Aorta (tissue), 5 donors: ENCODE measurements around the gene ZBTB40. TPM values are rescaled to one million over a fixed set of nuclear protein-coding genes. Genes with fewer than 3 reads are reported as not detected.

Experiments
- ATAC-seq: fragments of 200-7000 bp; cut with Tn5 transposase; one replicate; pipeline ENCODE4 v1.9.1; 2022; ENCODE audit warnings: moderate library complexity; ENCODE audit not compliant: low FRiP score
- DNase-seq, 2 donors: peaks; one replicate each; pipeline ENCODE4 v3.0.0-alpha.2; 2020
- H3K27ac ChIP-seq, 2 donors: one replicate each; pipeline ENCODE4 v1.5.1; 2013; ENCODE audit warnings: low read length in 2 of 2, mild to moderate bottlenecking in 2 of 2, moderate library complexity in 2 of 2, control low read depth in 1 of 2, inconsistent platforms in 1 of 2, low read depth in 1 of 2
- H3K27me3 ChIP-seq, 2 donors: one replicate each; pipeline ENCODE4 v1.6.1; 2013; ENCODE audit warnings: control low read depth in 1 of 2, low read length in 1 of 2, mild to moderate bottlenecking in 1 of 2, moderate library complexity in 1 of 2; ENCODE audit not compliant: insufficient read depth in 2 of 2, control insufficient read depth in 1 of 2
- H3K36me3 ChIP-seq, 2 donors: one replicate each; pipeline ENCODE4 v1.6.1; 2013; ENCODE audit warnings: control low read depth in 1 of 2, low read length in 1 of 2, mild to moderate bottlenecking in 1 of 2; ENCODE audit not compliant: insufficient read depth in 2 of 2, control insufficient read depth in 1 of 2
- H3K4me1 ChIP-seq, 2 donors: one replicate each; pipeline ENCODE4 v1.6.1; 2013; ENCODE audit warnings: low read length in 2 of 2, control low read depth in 1 of 2, mild to moderate bottlenecking in 1 of 2, moderate library complexity in 1 of 2; ENCODE audit not compliant: insufficient read depth in 2 of 2, control insufficient read depth in 1 of 2
- H3K4me3 ChIP-seq, 2 donors: one replicate each; pipeline ENCODE4 v1.5.1; 2013; ENCODE audit warnings: low read length in 2 of 2, control low read depth in 1 of 2, mild to moderate bottlenecking in 1 of 2
- H3K9me3 ChIP-seq: one replicate; pipeline ENCODE4 v1.6.1; 2013; ENCODE audit warnings: mild to moderate bottlenecking, low read length; ENCODE audit not compliant: control insufficient read depth
- WGBS, 2 donors: extraction: QIAGEN DNeasy Blood & Tissue Kit; methylation state at CpG; one replicate each; pipeline ENCODE4 v1.1.7; 2013; 5-methylcytosine and 5-hydroxymethylcytosine counted together
- intact Hi-C, 2 donors: fragments of 100-400 bp; cut with DNase I; formaldehyde crosslinking; loops; one replicate each; pipeline versions ENCODE4 v1.14.2 to v1.15.0; 2022
- polyA plus RNA-seq, 2 donors: library from polyadenylated mRNA; stranded (reverse); fragments of 200-250 nt; gene quantifications; one replicate each; pipeline ENCODE4 v1.2.3, GENCODE V29; 2013
- total RNA-seq, 2 donors: library from RNA; stranded (reverse); fragmentation: NEBNext Ultra II Directional; extraction: Animal tissue kit (Norgen Biotek cat#: 25700); gene quantifications; one replicate each; pipeline ENCODE4 v1.2.1, GENCODE V29; 2021
- donor health status: healthy with polysubstance abuse.
- donor health status: Bipolar disorder and iron deficiency.
- donor health status: DM: no; HTN: no; CAD: no.
- donor health status: DM: no; HTN: no; CAD: no.
- donor health status: DM: yes; HTN: yes; CAD: no.

The ZBTB40 gene
- total and polyA plus RNA-seq, 4 donors, result 4.4 to 24.9 (median 20.2) TPM

- H3K36me3 ChIP-seq, result peaks cover 0 to 7% of the 10 kb centered on the region in 2 donors
- H3K4me3 ChIP-seq, result no peak overlapping the region
- ATAC-seq, result no peak
- no peak overlapping the region for H3K27ac ChIP-seq
- H3K27me3 ChIP-seq, result no peaks in the 10 kb centered on the region
- peaks cover 0 to 5% of the 10 kb centered on the region in 2 donors for H3K4me1 ChIP-seq
- 87 to 90% methylated on average over 10 of the region's 10 CpGs for WGBS, 2 donors
- DNase-seq, result no peak
- intact Hi-C loops, result no loop called here
- H3K9me3 ChIP-seq, result no peaks in the 10 kb centered on the region
Observed at GRCh38 chr1:22507587-22507986, 55.9 kb downstream of the ZBTB40 start.

GRCh38 chr1:22508329-22508728 is 56.7 kb downstream of the ZBTB40 start:
- no peaks in the 10 kb centered on the region for H3K9me3 ChIP-seq
- peaks cover 0 to 9% of the 10 kb centered on the region in 2 donors for H3K36me3 ChIP-seq
- ATAC-seq (no peak), DNase-seq (no peak)
- peak overlapping the region in 1 of 2 donors; percentile 6 for H3K27ac ChIP-seq
- 74 to 76% methylated on average over 5 of the region's 5 CpGs for WGBS, 2 donors
- intact Hi-C loops, result no loop called here
- H3K4me1 ChIP-seq, result peaks cover 0 to 5% of the 10 kb centered on the region in 2 donors
- H3K27me3 ChIP-seq, result no peaks in the 10 kb centered on the region
- no peak overlapping the region for H3K4me3 ChIP-seq

- no peak overlapping the region for H3K4me3 ChIP-seq
- peak overlapping the region in 1 of 2 donors; percentile 89 for H3K27ac ChIP-seq
- intact Hi-C loops, result no loop called here
- H3K36me3 ChIP-seq, result peaks cover 0 to 9% of the 10 kb centered on the region in 2 donors
- DNase-seq, result no peak
- 40 to 45% methylated on average over 3 of the region's 3 CpGs for WGBS, 2 donors
- ATAC-seq, result no peak
- no peaks in the 10 kb centered on the region for H3K27me3 ChIP-seq
- no peaks in the 10 kb centered on the region for H3K9me3 ChIP-seq
- peaks cover 0 to 5% of the 10 kb centered on the region in 2 donors for H3K4me1 ChIP-seq
Observed at GRCh38 chr1:22508991-22509390, 57.3 kb downstream of the ZBTB40 start.

- H3K4me3 ChIP-seq, result peak overlapping the region; percentile 82 to 89
- H3K36me3 ChIP-seq, result peaks cover 0 to 9% of the 10 kb centered on the region in 2 donors
- no peaks in the 10 kb centered on the region for H3K9me3 ChIP-seq
- peak; percentile 70 for ATAC-seq
- DNase-seq, result no peak
- H3K27ac ChIP-seq, result peak overlapping the region; percentile 93 to 99
- H3K27me3 ChIP-seq, result no peaks in the 10 kb centered on the region
- intact Hi-C loops, result loop anchor here in 1 of 2 donors (2.0 kb wide), 1 partner anchor 59 kb away; the partner anchor contains the start of gene ZBTB40
- H3K4me1 ChIP-seq, result peaks cover 0 to 5% of the 10 kb centered on the region in 2 donors
Observed at GRCh38 chr1:22509815-22510214, 58.2 kb downstream of the ZBTB40 start.

- Histone ChIP-seq H3K4me1 (peaks cover 0 to 2% of the 10 kb centered on the region in 2 donors), H3K36me3 (peaks cover 5 to 8% of the 10 kb centered on the region in 2 donors), H3K9me3 (no peaks in the 10 kb centered on the region), H3K4me3 (no peak overlapping the region), H3K27me3 (no peaks in the 10 kb centered on the region), H3K27ac (peak overlapping the region in 1 of 2 donors; percentile 32)
- DNase-seq (no peak), ATAC-seq (no peak)
- WGBS, 2 donors, result 77 to 85% methylated on average over 9 of the region's 9 CpGs
- intact Hi-C loops, result no loop called here
Observed at GRCh38 chr1:22512873-22513272, 61.2 kb downstream of the ZBTB40 start.

- 85 to 87% methylated on average over 16 of the region's 16 CpGs for WGBS, 2 donors
- Histone ChIP-seq H3K9me3 (no peaks in the 10 kb centered on the region), H3K27ac (peak overlapping the region in 1 of 2 donors; percentile 52), H3K36me3 (peaks cover 8 to 21% of the 10 kb centered on the region in 2 donors), H3K27me3 (no peaks in the 10 kb centered on the region), H3K4me3 (no peak overlapping the region), H3K4me1 (no peaks in the 10 kb centered on the region)
- no peak for ATAC-seq
- intact Hi-C loops, result no loop called here
- no peak for DNase-seq
Observed at GRCh38 chr1:22516906-22517571, 65.4 kb downstream of the ZBTB40 start.

- no peak overlapping the region for H3K4me3 ChIP-seq
- no peaks in the 10 kb centered on the region for H3K9me3 ChIP-seq
- DNase-seq, result no peak
- H3K36me3 ChIP-seq, result peaks cover 8 to 22% of the 10 kb centered on the region in 2 donors
- 19 to 22% methylated on average over 7 of the region's 7 CpGs for WGBS, 2 donors
- H3K27ac ChIP-seq, result peak overlapping the region; percentile 34 to 52
- intact Hi-C loops, result no loop called here
- no peaks in the 10 kb centered on the region for H3K4me1 ChIP-seq
- ATAC-seq, result no peak
- no peaks in the 10 kb centered on the region for H3K27me3 ChIP-seq
Observed at GRCh38 chr1:22517956-22518355, 66.3 kb downstream of the ZBTB40 start.

GRCh38 chr1:22518379-22518778 is 66.7 kb downstream of the ZBTB40 start:
- DNase-seq (no peak), ATAC-seq (no peak)
- no peak overlapping the region for H3K4me3 ChIP-seq
- H3K36me3 ChIP-seq, result peaks cover 8 to 22% of the 10 kb centered on the region in 2 donors
- H3K27me3 ChIP-seq, result no peaks in the 10 kb centered on the region
- H3K9me3 ChIP-seq, result no peaks in the 10 kb centered on the region
- peak overlapping the region; percentile 34 to 37 for H3K27ac ChIP-seq
- 21 to 24% methylated on average over 3 of the region's 3 CpGs for WGBS, 2 donors
- intact Hi-C loops, result no loop called here
- H3K4me1 ChIP-seq, result no peaks in the 10 kb centered on the region

GRCh38 chr1:22520871-22521270 is 69.2 kb downstream of the ZBTB40 start:
- WGBS, 2 donors, result 74 to 75% methylated on average over 9 of the region's 9 CpGs
- no peaks in the 10 kb centered on the region for H3K27me3 ChIP-seq
- ATAC-seq (no peak), DNase-seq (no peak)
- no peaks in the 10 kb centered on the region for H3K9me3 ChIP-seq
- no peak overlapping the region for H3K27ac ChIP-seq
- intact Hi-C loops, result no loop called here
- H3K4me1 ChIP-seq, result no peaks in the 10 kb centered on the region
- peaks cover 6 to 26% of the 10 kb centered on the region in 2 donors for H3K36me3 ChIP-seq
- H3K4me3 ChIP-seq, result no peak overlapping the region
